Forelimb muscle (tissue), 1 donor: ENCODE data around the gene EEF1AKMT2. TPM values are rescaled to one million over a fixed set of nuclear protein-coding genes. Genes with fewer than 3 reads are reported as not detected.
"Not testable (repeated sequence)": the region's sequence is repeated elsewhere in the genome, so short reads cannot be mapped to it uniquely, and the experiment has no call there.

Experiments
- DNase-seq: peaks from one replicate; pipeline ENCODE4 v3.0.0-alpha.2; 2013; ENCODE audit warnings: low read depth
- polyA plus RNA-seq: library from polyadenylated mRNA; unstranded; fragments of 120-200 nt; gene quantifications from one replicate; pipeline ENCODE4 v1.2.1, GENCODE V29; 2013; ENCODE audit not compliant: insufficient read length

The EEF1AKMT2 gene
- polyA plus RNA-seq, 1 donor: 19.4 TPM

DNA sequence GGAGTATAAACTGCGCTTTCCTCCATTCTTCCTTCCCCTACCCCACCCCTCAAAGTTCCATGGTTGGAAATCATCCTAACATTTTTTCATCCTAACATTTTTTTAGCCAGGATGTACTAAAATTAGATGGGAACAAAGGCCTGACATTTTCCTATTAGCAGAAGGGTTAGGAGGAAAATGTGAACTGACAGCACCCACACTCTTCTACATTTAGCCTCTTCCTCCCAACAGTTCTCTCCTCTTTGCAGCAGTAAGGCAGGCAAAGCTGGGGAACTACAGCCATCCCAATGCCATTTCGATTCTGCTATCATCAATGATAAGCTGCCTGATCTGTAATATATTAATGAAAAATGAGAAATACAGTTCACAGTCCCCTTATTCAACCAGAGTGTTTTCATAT, 36.1 kb downstream of the EEF1AKMT2 start:
- no peak for DNase-seq

GRCh38 chr10:124754227-124754626, 37.5 kb downstream of the EEF1AKMT2 start:
- DNase-seq: no peak

DNA sequence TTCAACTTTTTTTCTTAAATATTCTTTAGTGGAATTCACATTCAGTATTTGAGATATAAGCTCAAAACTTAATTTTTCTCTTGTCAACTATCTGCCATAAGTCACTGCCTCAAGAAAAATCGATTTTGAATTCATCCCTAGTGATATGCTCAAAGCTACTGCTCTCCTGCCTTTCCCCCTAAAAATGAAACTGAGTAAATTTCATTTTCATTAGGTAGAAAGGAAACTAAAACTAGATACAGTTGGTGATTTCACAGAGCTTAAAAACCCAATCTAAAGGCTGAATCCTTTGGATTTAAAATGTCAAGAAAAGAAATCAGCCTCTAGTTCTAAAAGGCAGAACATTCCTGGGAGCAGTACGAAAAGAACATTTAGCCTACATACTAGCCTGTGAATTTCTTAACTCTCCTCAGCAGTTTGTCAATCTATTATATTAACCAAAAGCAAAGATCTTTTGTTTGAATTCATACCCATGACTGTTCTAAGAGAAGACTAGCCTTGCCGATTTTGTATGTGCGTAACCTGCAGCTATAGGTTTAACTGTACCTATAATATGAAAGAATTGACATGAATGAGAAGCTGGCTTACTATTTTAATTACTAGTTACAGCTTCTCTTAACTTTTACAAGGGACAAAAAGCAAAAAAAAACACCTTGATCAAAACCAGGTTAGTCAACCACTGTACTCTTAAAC, 42.6 kb downstream of the EEF1AKMT2 start:
- DNase-seq: no peak

DNA sequence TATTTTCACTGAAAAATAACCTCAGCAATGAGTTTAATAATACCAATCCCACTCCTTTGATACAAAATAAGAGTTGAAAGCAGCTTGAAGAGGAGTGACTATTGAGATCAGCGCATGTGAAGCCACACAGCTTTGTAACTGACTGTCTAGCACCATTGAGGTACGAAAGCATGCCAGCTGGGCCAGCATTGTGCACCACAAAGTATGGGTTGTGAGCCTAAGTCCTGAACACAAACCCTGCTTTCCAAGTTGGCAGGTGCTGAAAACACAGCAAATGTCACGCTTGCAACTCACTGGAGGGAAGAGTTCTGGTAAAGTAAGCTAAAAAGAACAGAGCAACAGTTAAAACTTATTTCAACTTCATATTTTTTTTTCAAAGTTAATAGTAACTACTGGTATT, 43.5 kb downstream of the EEF1AKMT2 start:
- no peak for DNase-seq

DNA sequence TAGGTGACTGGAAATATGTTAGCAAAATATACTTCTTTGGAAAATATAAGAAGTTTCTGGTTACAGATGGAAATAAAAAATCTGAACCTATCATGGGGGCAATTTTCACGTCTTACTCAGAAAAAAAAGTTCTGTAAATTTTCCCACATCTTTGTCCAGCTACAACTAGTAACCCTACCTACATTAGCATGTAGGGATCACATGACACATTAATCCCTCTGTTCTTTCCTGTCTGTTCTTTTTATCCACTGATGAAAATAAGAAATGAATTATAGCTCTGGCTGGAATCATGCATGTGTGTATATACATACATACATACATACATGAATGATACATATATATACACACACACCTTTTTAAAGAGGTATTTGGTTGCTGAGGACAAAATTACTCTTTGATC, 43.9 kb downstream of the EEF1AKMT2 start:
- DNase-seq: no peak

- DNase-seq: no peak
Measured at GRCh38 chr10:124746992-124747391, 44.7 kb downstream of the EEF1AKMT2 start.

GRCh38 chr10:124746447-124746846, 45.2 kb downstream of the EEF1AKMT2 start:
- DNase-seq: not testable (repeated sequence)

- no peak for DNase-seq
Measured at GRCh38 chr10:124745673-124746072, 46.0 kb downstream of the EEF1AKMT2 start.

DNA sequence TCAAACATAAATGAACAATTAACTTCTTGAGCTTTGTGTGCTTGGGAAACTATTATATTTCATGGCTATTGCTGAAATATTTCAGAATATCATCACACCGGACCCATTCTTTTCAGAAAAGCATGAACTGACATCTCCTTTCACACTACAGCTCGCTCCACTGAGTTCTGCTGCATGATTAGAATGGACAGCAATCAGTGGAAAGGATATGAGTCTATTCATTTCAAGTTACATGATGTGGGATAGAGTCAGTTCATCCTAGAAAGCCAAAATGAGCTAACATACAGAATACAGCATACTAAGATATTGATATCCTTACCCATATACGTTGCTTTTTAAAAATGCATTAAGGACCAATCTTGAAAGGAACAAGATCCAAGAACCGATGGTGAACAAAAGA, 46.4 kb downstream of the EEF1AKMT2 start:
- no peak for DNase-seq

- DNase-seq: peak; percentile 75
Measured at GRCh38 chr10:124744102-124745050, 47.3 kb downstream of the EEF1AKMT2 start, which contains the start of gene FAM53B. Gene FAM53B, minus strand, starts transcription at chr10:124744378. Its CDS starts 37,665 bp downstream, at chr10:124706713.

DNA sequence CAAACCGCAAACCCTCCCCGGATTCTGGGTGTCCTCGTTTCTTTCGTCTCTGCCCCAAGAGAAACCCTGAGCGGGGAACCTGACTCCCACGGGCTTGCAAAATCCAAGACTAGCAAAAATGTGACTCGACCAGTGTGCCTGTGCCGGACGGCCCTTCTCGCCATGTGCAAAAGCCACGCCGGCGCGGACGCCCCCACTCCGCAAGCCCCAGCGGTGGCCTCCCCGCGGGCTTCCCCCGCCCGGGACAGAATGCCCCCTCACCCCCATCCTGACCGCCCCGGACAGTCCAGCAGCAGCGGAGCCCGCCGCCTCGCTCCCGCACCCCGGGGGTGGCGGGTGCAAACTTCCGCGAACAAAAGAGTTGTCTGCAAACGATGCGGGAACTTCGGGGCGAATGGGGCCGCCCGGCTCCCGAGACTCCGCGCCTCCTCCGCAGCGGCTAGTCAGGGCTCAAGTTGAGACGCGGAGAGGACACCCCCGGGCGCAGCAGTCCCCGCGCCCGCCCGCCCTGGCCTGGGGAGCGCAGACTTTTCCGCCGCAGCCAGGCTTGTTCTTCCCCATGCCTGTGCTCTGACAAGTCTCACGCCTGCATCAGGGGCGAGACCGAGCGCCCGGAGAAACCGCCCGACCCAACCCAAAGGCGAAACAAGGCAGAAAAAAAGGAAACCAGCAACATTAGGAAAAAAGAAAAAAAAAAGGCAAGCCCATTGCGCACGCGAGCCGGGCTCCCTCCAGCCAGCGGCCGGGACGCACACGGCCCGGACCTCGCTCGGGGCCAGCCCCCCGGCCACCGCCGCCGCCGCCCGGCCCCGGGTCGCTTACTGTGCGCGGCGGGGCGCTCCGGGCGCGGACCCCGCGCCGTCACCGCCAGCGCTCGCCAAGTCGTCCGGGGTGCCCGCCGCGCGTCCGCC, 48.2 kb downstream of the EEF1AKMT2 start:
- no peak for DNase-seq

DNA sequence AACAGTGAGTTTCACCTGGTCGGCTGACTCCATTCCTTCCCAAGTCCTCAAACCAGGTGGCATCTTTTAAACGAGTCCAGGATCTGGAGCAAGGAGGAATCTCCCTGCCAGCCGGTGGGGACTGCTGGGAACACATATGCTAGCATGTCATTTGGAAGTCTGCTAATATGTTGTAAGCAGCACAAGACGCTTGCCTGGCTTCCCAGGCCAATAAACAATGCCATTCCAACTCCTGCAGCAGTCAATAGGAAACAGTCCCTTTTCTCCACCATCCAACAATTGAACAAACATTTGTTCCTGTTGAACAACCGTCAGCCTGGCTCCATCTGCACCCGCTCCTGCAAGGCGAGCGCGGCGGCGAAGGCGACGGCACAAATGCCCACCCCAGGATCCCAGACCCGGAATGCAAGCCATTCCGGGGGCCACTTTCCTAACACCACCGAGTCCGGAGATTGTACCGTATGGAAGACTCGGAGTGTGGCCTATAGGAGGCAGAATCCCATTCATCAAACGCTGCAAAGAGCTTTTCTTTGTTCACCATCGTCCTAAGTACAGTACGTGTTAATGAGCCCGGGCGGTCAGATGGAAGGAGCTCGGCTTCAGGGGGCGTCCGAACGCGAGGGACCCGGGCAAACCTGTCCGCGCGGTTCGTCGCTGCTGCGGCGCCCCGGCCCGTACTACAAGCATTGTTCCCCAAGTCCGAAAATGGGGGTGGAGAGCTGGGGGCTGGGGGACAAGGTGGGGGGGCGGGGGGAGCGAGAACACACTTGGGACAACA, 49.1 kb downstream of the EEF1AKMT2 start:
- DNase-seq: no peak

- DNase-seq: no peak
Measured at GRCh38 chr10:124741922-124742412, 49.7 kb downstream of the EEF1AKMT2 start.

GRCh38 chr10:124741281-124741921, 50.3 kb downstream of the EEF1AKMT2 start:
- DNase-seq: peak; percentile 73

GRCh38 chr10:124740369-124741280, 51.1 kb downstream of the EEF1AKMT2 start:
- DNase-seq: peak; percentile 78

- DNase-seq: peak; percentile 79
Measured at GRCh38 chr10:124739986-124740368, 51.7 kb downstream of the EEF1AKMT2 start.

DNA sequence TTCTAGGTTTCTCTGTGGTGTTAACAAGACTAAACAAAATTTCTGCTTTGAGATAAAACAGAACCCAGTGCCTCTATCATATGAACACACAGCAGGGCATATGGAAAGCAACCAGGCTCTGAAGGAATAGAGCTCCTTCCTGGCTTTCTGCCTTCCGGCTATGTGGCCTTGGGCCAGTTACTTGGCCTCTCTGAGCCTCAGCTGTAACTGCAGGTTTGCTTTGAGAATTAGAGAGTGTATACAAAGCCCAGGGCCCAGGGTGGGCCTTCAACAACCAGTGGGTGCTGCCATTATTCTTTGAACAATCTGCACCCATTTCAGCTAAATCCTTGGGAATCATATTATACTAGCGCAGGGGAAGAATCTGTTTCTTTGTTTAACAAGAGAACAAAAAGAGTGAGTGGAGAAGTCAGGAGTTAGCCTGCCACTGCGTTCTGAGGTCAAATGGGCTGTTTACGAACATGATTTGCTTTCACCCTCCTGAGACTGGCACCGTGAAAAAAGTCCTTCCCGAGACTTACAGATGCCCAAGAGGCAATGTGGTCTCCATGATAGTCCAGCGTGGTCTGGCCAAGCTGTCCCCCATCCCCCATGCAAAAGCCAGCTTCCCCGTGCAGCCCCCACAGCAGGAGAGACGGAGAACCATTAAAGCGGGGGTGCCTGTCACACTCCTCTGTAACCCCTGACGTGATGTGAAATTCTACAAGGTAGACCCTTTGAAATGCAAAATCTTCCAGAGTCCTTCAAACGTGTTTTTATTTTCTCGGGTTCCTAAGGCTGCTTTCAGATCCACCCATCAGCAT, 52.4 kb downstream of the EEF1AKMT2 start:
- DNase-seq: no peak

DNA sequence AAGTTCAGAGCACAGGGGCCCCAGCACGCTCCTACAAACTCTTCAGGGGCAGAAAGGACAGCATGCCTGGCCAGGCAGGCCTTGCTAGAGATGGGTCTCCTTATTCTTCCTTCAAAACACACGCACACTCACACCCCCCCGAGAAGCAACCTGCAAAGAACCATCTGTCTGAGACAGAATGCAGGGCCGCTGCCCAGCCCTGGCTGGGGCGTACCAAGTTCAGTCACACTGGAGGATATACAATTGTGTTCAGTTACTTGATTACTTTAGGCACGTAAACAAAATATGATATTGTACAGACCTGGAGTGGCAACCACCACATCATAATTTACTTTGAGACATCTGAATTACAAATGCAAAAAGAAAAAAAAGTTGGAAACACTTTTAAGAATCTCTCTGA, 53.2 kb downstream of the EEF1AKMT2 start:
- DNase-seq: no peak
